Muscle layer of duodenum (tissue), 2 donors: ENCODE results near the gene TACC3.

Experiments used
- H3K27ac ChIP-seq: one replicate; pipeline ENCODE4 v1.7.0; 2013; ENCODE audit warnings: mild to moderate bottlenecking, low read length
- H3K27me3 ChIP-seq: one replicate; pipeline ENCODE4 v1.7.0; 2013; ENCODE audit warnings: low read depth, mild to moderate bottlenecking, control low read depth, low read length
- H3K36me3 ChIP-seq, 2 donors: one replicate each; pipeline ENCODE4 v1.7.0; 2013; ENCODE audit warnings: low read length in 2 of 2, control low read depth in 1 of 2, mild to moderate bottlenecking in 1 of 2; ENCODE audit not compliant: insufficient read depth in 2 of 2, control insufficient read depth in 1 of 2
- H3K4me1 ChIP-seq, 2 donors: one replicate each; pipeline ENCODE4 v1.7.0; 2013; ENCODE audit warnings: low read length in 2 of 2, mild to moderate bottlenecking in 2 of 2, control low read depth in 1 of 2, moderate library complexity in 1 of 2; ENCODE audit not compliant: insufficient read depth in 2 of 2, control insufficient read depth in 1 of 2
- H3K4me3 ChIP-seq, 2 donors: one replicate each; pipeline ENCODE4 v1.7.0; 2013; ENCODE audit warnings: low read length in 2 of 2, low read depth in 1 of 2, mild to moderate bottlenecking in 1 of 2
- H3K9me3 ChIP-seq, 2 donors: one replicate each; pipeline ENCODE4 v1.7.0; 2013; ENCODE audit warnings: low read length in 2 of 2, control low read depth in 1 of 2, mild to moderate bottlenecking in 1 of 2; ENCODE audit not compliant: control insufficient read depth in 1 of 2
- donor health status: healthy.

The TACC3 gene

GRCh38 chr4:1706358-1706757 lies 15.0 kb upstream of the TACC3 start:
- H3K27ac ChIP-seq, result no peak overlapping the region
- H3K4me1 ChIP-seq, result peaks cover 4 to 13% of the 10 kb centered on the region in 2 donors
- H3K27me3 ChIP-seq, result no peaks in the 10 kb centered on the region
- peaks cover 11 to 12% of the 10 kb centered on the region in 2 donors for H3K36me3 ChIP-seq
- no peaks in the 10 kb centered on the region for H3K9me3 ChIP-seq
- no peak overlapping the region for H3K4me3 ChIP-seq

GRCh38 chr4:1708581-1708980 lies 12.7 kb upstream of the TACC3 start:
- peaks cover 9 to 20% of the 10 kb centered on the region in 2 donors for H3K4me1 ChIP-seq
- no peak overlapping the region for H3K27ac ChIP-seq
- H3K36me3 ChIP-seq, result peaks cover 0 to 7% of the 10 kb centered on the region in 2 donors
- no peaks in the 10 kb centered on the region for H3K27me3 ChIP-seq
- H3K4me3 ChIP-seq, result no peak overlapping the region
- no peaks in the 10 kb centered on the region for H3K9me3 ChIP-seq

- Histone ChIP-seq H3K9me3 (no peaks in the 10 kb centered on the region), H3K4me3 (peak overlapping the region; percentile 81 to 89), H3K4me1 (peaks cover 9 to 23% of the 10 kb centered on the region in 2 donors), H3K36me3 (no peaks in the 10 kb centered on the region), H3K27me3 (no peaks in the 10 kb centered on the region), H3K27ac (peak overlapping the region; percentile 80)
These were observed 10.2 kb upstream of the TACC3 start for GRCh38 chr4:1711055-1711570.

GRCh38 chr4:1711571-1712215 lies 9.6 kb upstream of the TACC3 start:
- peaks cover 9 to 23% of the 10 kb centered on the region in 2 donors for H3K4me1 ChIP-seq
- peak overlapping the region; percentile 80 for H3K27ac ChIP-seq
- peaks cover 0 to 1% of the 10 kb centered on the region in 2 donors for H3K36me3 ChIP-seq
- peak overlapping the region; percentile 81 to 89 for H3K4me3 ChIP-seq
- H3K27me3 ChIP-seq, result no peaks in the 10 kb centered on the region
- no peaks in the 10 kb centered on the region for H3K9me3 ChIP-seq

GRCh38 chr4:1712216-1713002 lies 8.9 kb upstream of the TACC3 start, which contains the start of gene SLBP:
Gene SLBP (minus strand): TSS chr4:1712319. CDS start chr4:1712188, 131 bp downstream.
- no peaks in the 10 kb centered on the region for H3K27me3 ChIP-seq
- peak within 1 kb of the TSS; percentile 80 for H3K27ac ChIP-seq
- peak within 1 kb of the TSS; percentile 81 to 89 for H3K4me3 ChIP-seq
- H3K9me3 ChIP-seq, result no peaks in the 10 kb centered on the region
- peaks cover 0 to 8% of the 10 kb centered on the region in 2 donors for H3K36me3 ChIP-seq
- peaks cover 9 to 23% of the 10 kb centered on the region in 2 donors for H3K4me1 ChIP-seq

- H3K4me3 ChIP-seq, result peak overlapping the region; percentile 81 to 89
- H3K4me1 ChIP-seq, result peaks cover 9 to 25% of the 10 kb centered on the region in 2 donors
- peaks cover 0 to 17% of the 10 kb centered on the region in 2 donors for H3K36me3 ChIP-seq
- H3K9me3 ChIP-seq, result no peaks in the 10 kb centered on the region
- H3K27me3 ChIP-seq, result no peaks in the 10 kb centered on the region
- H3K27ac ChIP-seq, result peak overlapping the region; percentile 72
These were observed 8.1 kb upstream of the TACC3 start for GRCh38 chr4:1713003-1713851.

- H3K27me3 ChIP-seq, result no peaks in the 10 kb centered on the region
- peaks cover 0 to 19% of the 10 kb centered on the region in 2 donors for H3K36me3 ChIP-seq
- no peaks in the 10 kb centered on the region for H3K9me3 ChIP-seq
- H3K4me3 ChIP-seq, result no peak overlapping the region
- H3K27ac ChIP-seq, result no peak overlapping the region
- H3K4me1 ChIP-seq, result peaks cover 9 to 36% of the 10 kb centered on the region in 2 donors
These were observed 6.9 kb upstream of the TACC3 start for GRCh38 chr4:1714303-1715001.

GRCh38 chr4:1715002-1715758 lies 6.1 kb upstream of the TACC3 start:
- peaks cover 9 to 42% of the 10 kb centered on the region in 2 donors for H3K4me1 ChIP-seq
- H3K27ac ChIP-seq, result no peak overlapping the region
- peaks cover 0 to 19% of the 10 kb centered on the region in 2 donors for H3K36me3 ChIP-seq
- H3K4me3 ChIP-seq, result no peak overlapping the region
- H3K9me3 ChIP-seq, result no peaks in the 10 kb centered on the region
- no peaks in the 10 kb centered on the region for H3K27me3 ChIP-seq

GRCh38 chr4:1716065-1716945 lies 5.0 kb upstream of the TACC3 start:
- H3K4me3 ChIP-seq, result no peak overlapping the region
- H3K4me1 ChIP-seq, result peaks cover 5 to 33% of the 10 kb centered on the region in 2 donors
- H3K9me3 ChIP-seq, result no peaks in the 10 kb centered on the region
- H3K27me3 ChIP-seq, result no peaks in the 10 kb centered on the region
- H3K27ac ChIP-seq, result no peak overlapping the region
- H3K36me3 ChIP-seq, result peaks cover 0 to 19% of the 10 kb centered on the region in 2 donors
